Osteocyte (in vitro differentiated cells): ENCODE results near the gene PTGER4. TPM values are rescaled to one million over a fixed set of nuclear protein-coding genes. Genes with fewer than 3 reads are reported as not detected.
A peak's percentile ranks its signal among the peaks of the same experiment; 100 is the strongest.

Source experiments
- DNase-seq: peaks from one replicate; pipeline ENCODE4 v3.0.0; 2021; ENCODE audit warnings: mixed read lengths; ENCODE audit not compliant: unreplicated experiment; ENCODE audit errors: extremely low spot score
- H3K27ac Mint-ChIP-seq: one replicate; pipeline ENCODE4 v1.8.0; 2021; ENCODE audit warnings: mild to moderate bottlenecking, mixed read lengths; ENCODE audit not compliant: unreplicated experiment
- H3K27me3 Mint-ChIP-seq: one replicate; pipeline ENCODE4 v1.8.0; 2021; ENCODE audit warnings: mixed read lengths; ENCODE audit not compliant: unreplicated experiment
- H3K36me3 Mint-ChIP-seq: one replicate; pipeline ENCODE4 v1.8.0; 2021; ENCODE audit warnings: mixed read lengths; ENCODE audit not compliant: unreplicated experiment
- H3K4me1 Mint-ChIP-seq: one replicate; pipeline ENCODE4 v1.8.0; 2021; ENCODE audit warnings: mixed read lengths; ENCODE audit not compliant: unreplicated experiment
- H3K4me3 Mint-ChIP-seq: one replicate; pipeline ENCODE4 v1.8.0; 2021; ENCODE audit warnings: mild to moderate bottlenecking, moderate library complexity, mixed read lengths; ENCODE audit not compliant: unreplicated experiment
- H3K9me3 Mint-ChIP-seq: one replicate; pipeline ENCODE4 v1.8.0; 2021; ENCODE audit warnings: mixed read lengths; ENCODE audit not compliant: unreplicated experiment
- CTCF ChIP-seq: fragments of 200-600 bp; sonication (generic); IDR thresholded peaks from 2 replicates; pipeline ENCODE4 v1.5.0; 2021; ENCODE audit warnings: antibody characterized with exemption, mild to moderate bottlenecking, moderate library complexity
- total RNA-seq: library from RNA; stranded (reverse); gene quantifications from 2 replicates; pipeline ENCODE4 v1.2.1, GENCODE V29; 2021

Gene PTGER4
- total RNA-seq, 1 donor from 2014 or later, result 70.0 TPM

GRCh38 chr5:40677456-40677855 is 2.3 kb upstream of the PTGER4 start:
- H3K27me3 Mint-ChIP-seq, result no peaks in the 10 kb centered on the region
- no peak for TF ChIP-seq CTCF
- H3K4me3 Mint-ChIP-seq, result peak overlapping the region; percentile 62
- no peak for DNase-seq
- H3K4me1 Mint-ChIP-seq, result peaks cover 31% of the 10 kb centered on the region
- H3K9me3 Mint-ChIP-seq, result no peaks in the 10 kb centered on the region
- H3K36me3 Mint-ChIP-seq, result peaks cover 20% of the 10 kb centered on the region
- peak overlapping the region; percentile 96 for H3K27ac Mint-ChIP-seq

DNA sequence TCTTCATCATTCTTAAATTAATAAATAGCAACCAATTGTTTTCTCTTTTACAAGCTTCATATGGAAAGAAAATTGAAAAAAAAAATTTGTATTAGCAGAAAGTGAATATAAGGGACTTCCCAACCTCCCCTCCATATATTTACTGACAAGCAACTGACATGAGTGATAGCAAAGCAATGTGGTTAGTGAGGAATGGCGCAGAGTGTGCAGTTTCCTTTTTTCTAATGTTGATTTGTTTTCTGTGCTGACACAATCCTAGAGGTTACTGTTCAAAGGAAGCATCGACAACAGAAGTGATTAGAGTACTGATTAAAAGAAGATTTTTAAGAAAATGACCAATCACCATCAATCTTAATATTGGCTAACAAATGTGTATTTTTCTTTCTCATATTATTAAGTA is 1.7 kb upstream of the PTGER4 start:
- no peak for DNase-seq
- Mint-ChIP-seq H3K36me3 (peaks cover 25% of the 10 kb centered on the region), H3K4me3 (peak overlapping the region; percentile 65), H3K27ac (peak overlapping the region; percentile 96), H3K9me3 (no peaks in the 10 kb centered on the region), H3K4me1 (peaks cover 29% of the 10 kb centered on the region), H3K27me3 (no peaks in the 10 kb centered on the region)
- no peak for TF ChIP-seq CTCF

GRCh38 chr5:40678460-40679147 is 1.1 kb upstream of the PTGER4 start:
- peaks cover 31% of the 10 kb centered on the region for H3K4me1 Mint-ChIP-seq
- H3K27ac Mint-ChIP-seq, result peak overlapping the region; percentile 95
- H3K4me3 Mint-ChIP-seq, result peak overlapping the region; percentile 99
- DNase-seq, result no peak
- no peaks in the 10 kb centered on the region for H3K9me3 Mint-ChIP-seq
- H3K36me3 Mint-ChIP-seq, result peaks cover 30% of the 10 kb centered on the region
- no peaks in the 10 kb centered on the region for H3K27me3 Mint-ChIP-seq
- no peak for TF ChIP-seq CTCF

DNA sequence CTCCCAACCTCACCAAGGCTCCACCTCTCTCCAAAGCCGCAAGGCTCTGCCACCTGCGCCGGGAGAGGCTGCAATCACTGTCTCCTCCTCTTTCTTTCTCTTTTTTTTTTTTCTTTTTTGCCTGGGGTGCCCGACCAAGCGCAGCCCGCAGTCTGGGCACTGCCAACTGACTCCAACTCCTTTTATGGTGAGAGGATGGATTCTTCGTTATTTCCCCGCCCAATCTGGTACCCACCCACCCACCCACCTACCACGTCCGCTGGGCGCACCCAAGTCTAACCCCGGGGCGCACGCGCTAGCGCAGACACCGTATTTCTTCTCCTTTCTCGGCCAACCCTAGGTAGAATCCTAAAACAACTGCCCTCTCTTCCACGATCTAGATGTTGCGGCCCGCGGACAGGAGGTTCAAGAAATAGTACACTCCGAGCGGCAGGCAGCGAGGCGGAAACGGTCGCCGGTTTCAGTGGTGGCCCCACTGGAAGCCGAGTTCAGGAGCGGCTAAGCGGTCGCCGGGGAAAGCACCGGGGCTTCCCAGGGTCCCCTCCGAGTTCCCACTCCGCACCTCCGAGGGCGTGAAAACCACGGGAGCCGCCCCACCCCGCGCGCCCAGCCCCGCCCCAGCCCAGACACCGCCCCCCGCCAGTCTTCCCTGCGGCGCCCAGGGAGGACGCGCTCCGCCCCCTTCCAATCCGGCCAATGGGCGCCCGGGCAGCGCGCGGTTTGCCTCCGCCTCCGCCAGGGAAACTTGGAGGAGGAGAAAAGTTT is 385 bp upstream of the PTGER4 start:
- Mint-ChIP-seq H3K27ac (peak overlapping the region; percentile 95), H3K36me3 (peaks cover 35% of the 10 kb centered on the region), H3K4me1 (peaks cover 37% of the 10 kb centered on the region), H3K9me3 (no peaks in the 10 kb centered on the region), H3K4me3 (peak overlapping the region; percentile 99), H3K27me3 (no peaks in the 10 kb centered on the region)
- no peak for TF ChIP-seq CTCF
- peak; percentile 98 for DNase-seq

DNA sequence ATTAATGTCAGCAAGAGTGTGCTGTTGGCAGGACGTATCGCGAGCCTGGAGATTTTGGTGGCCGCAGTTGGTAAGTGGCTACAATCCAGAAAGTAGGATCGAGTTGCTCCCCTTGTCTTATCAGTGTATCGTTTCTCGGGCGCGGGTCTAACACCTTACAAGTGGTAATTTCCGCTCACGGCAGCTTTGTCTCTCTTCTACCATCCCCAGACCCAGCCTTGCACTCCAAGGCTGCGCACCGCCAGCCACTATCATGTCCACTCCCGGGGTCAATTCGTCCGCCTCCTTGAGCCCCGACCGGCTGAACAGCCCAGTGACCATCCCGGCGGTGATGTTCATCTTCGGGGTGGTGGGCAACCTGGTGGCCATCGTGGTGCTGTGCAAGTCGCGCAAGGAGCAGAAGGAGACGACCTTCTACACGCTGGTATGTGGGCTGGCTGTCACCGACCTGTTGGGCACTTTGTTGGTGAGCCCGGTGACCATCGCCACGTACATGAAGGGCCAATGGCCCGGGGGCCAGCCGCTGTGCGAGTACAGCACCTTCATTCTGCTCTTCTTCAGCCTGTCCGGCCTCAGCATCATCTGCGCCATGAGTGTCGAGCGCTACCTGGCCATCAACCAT is 1.1 kb downstream of the PTGER4 start:
- Mint-ChIP-seq H3K4me3 (peak overlapping the region; percentile 99), H3K4me1 (peaks cover 45% of the 10 kb centered on the region), H3K27me3 (no peaks in the 10 kb centered on the region), H3K9me3 (no peaks in the 10 kb centered on the region), H3K36me3 (peaks cover 49% of the 10 kb centered on the region), H3K27ac (peak overlapping the region; percentile 95)
- peak; percentile 51 for TF ChIP-seq CTCF
- DNase-seq, result no peak
